WTC11 (cell line): ENCODE results near the gene TFAP2E. TPM values are rescaled to one million over a fixed set of nuclear protein-coding genes. Genes with fewer than 3 reads are reported as not detected.

Source experiments
- ATAC-seq: fragments of 200-7000 bp; cut with Tn5 transposase; 2 replicates; pipeline ENCODE4 v1.10.0; 2021; ENCODE audit warnings: mild to moderate bottlenecking, moderate library complexity
- CTCF ChIA-PET: fragments of 300-600 bp; sonication (Branson Sonifier 250); formaldehyde crosslinking; loops from one replicate; lab custom pipeline; 2021; ENCODE audit warnings: antibody characterized with exemption; lab: Charles Lee
- POLR2A ChIA-PET: fragments of 350-600 bp; sonication (Branson Sonifier 250); formaldehyde crosslinking; loops from one replicate; lab custom pipeline; 2021; ENCODE audit warnings: antibody characterized with exemption; lab: Charles Lee
- DNase-seq: peaks from one replicate; pipeline ENCODE4 v3.0.0; 2021; ENCODE audit warnings: low spot score
- H3K27ac Mint-ChIP-seq: 2 replicates; pipeline ENCODE4 v1.8.0; 2021; ENCODE audit warnings: mixed read lengths
- H3K27me3 Mint-ChIP-seq: 2 replicates; pipeline ENCODE4 v1.8.0; 2021; ENCODE audit warnings: low read depth, mild to moderate bottlenecking, moderate library complexity, mixed read lengths
- H3K36me3 Mint-ChIP-seq: 2 replicates; pipeline ENCODE4 v1.8.0; 2021; ENCODE audit warnings: mixed read lengths
- H3K4me1 Mint-ChIP-seq: 2 replicates; pipeline ENCODE4 v1.8.0; 2022; ENCODE audit warnings: mixed read lengths
- H3K4me3 Mint-ChIP-seq: 2 replicates; pipeline ENCODE4 v1.8.0; 2021; ENCODE audit warnings: mild to moderate bottlenecking, moderate library complexity, mixed read lengths
- H3K9me3 Mint-ChIP-seq: 2 replicates; pipeline ENCODE4 v1.8.0; 2021; ENCODE audit warnings: mixed read lengths
- ATF2 ChIP-seq: sonication (generic); formaldehyde crosslinking; IDR thresholded peaks from 2 replicates; pipeline ENCODE4 v1.8.1; 2022; ENCODE audit warnings: low read depth, missing genetic modification reagents, borderline replicate concordance
- FOXJ3 ChIP-seq: sonication (generic); formaldehyde crosslinking; IDR thresholded peaks from 2 replicates; pipeline ENCODE4 v1.9.0; 2021; ENCODE audit warnings: missing genetic modification reagents, mild to moderate bottlenecking, borderline replicate concordance
- FOXP4 ChIP-seq: sonication (generic); formaldehyde crosslinking; IDR thresholded peaks from 2 replicates; pipeline ENCODE4 v1.8.0; 2022; ENCODE audit warnings: mild to moderate bottlenecking, missing genetic modification reagents
- HMGXB4 ChIP-seq: sonication (generic); formaldehyde crosslinking; IDR thresholded peaks from 2 replicates; pipeline ENCODE4 v1.8.1; 2023; ENCODE audit warnings: mild to moderate bottlenecking, moderate library complexity, missing genetic modification reagents
- JAZF1 ChIP-seq: fragments of 250-450 bp; sonication (Bioruptor Pico); IDR thresholded peaks from 2 replicates; pipeline ENCODE4 v1.9.0; 2021; ENCODE audit warnings: moderate library complexity, mild to moderate bottlenecking, inconsistent platforms
- KAT7 ChIP-seq: sonication (generic); formaldehyde crosslinking; IDR thresholded peaks from 2 replicates; pipeline ENCODE4 v1.8.1; 2023; ENCODE audit warnings: missing genetic modification reagents, mild to moderate bottlenecking, borderline replicate concordance
- MXD4 ChIP-seq: fragments of 250-450 bp; sonication (Bioruptor Pico); IDR thresholded peaks from 2 replicates; pipeline ENCODE4 v1.8.0; 2021; ENCODE audit warnings: mild to moderate bottlenecking, moderate library complexity, borderline replicate concordance
- NFATC4 ChIP-seq: fragments of 250-450 bp; sonication (Bioruptor Pico); IDR thresholded peaks from 2 replicates; pipeline ENCODE4 v1.9.0; 2021; ENCODE audit warnings: mild to moderate bottlenecking
- NR3C1 ChIP-seq: sonication (generic); formaldehyde crosslinking; conservative IDR thresholded peaks from 2 replicates; pipeline ENCODE4 v1.8.1; 2023; ENCODE audit warnings: low read depth, mild to moderate bottlenecking, missing genetic modification reagents
- STAT6 ChIP-seq: sonication (generic); formaldehyde crosslinking; conservative IDR thresholded peaks from 2 replicates; pipeline ENCODE4 v1.8.1; 2023; ENCODE audit warnings: mild to moderate bottlenecking, low read depth, missing genetic modification reagents, moderate library complexity
- TEAD1 ChIP-seq: sonication (generic); formaldehyde crosslinking; IDR thresholded peaks from 2 replicates; pipeline ENCODE4 v1.8.0; 2022; ENCODE audit warnings: mild to moderate bottlenecking, missing genetic modification reagents
- USF2 ChIP-seq: sonication (generic); formaldehyde crosslinking; IDR thresholded peaks from 2 replicates; pipeline ENCODE4 v1.8.1; 2023; ENCODE audit warnings: mild to moderate bottlenecking, missing genetic modification reagents, moderate library complexity
- ZNF425 ChIP-seq: fragments of 250-450 bp; sonication (Bioruptor Pico); conservative IDR thresholded peaks from 2 replicates; pipeline ENCODE4 v1.9.0; 2021; ENCODE audit warnings: mild to moderate bottlenecking
- ZSCAN18 ChIP-seq: fragments of 250-450 bp; sonication (Bioruptor Pico); IDR thresholded peaks from 2 replicates; pipeline ENCODE4 v2.1.2; 2022; ENCODE audit warnings: mild to moderate bottlenecking, moderate library complexity
- total RNA-seq: library from RNA; stranded (reverse); gene quantifications from 3 replicates; pipeline ENCODE4 v1.2.3, GENCODE V29; 2021

Gene TFAP2E
- total RNA-seq, 1 experiment from 2014 or later, result 1.7 TPM

GRCh38 chr1:35586808-35587207 is 13.7 kb downstream of the TFAP2E start:
- no peaks in the 10 kb centered on the region; the same call in 1 of the 2 replicates for H3K27me3 Mint-ChIP-seq
- CTCF ChIA-PET, result interaction anchor here (4.4 kb wide), 1 partner anchor 140 kb away, joined by 19 read pairs; no protein-coding TSS in a partner anchor
- H3K36me3 Mint-ChIP-seq, result no peaks in the 10 kb centered on the region
- H3K4me1 Mint-ChIP-seq, result peaks cover 10% of the 10 kb centered on the region; the same call in 1 of the 2 replicates
- DNase-seq (no peak), ATAC-seq (no peak)
- H3K9me3 Mint-ChIP-seq, result no peaks in the 10 kb centered on the region
- TF ChIP-seq ZSCAN18 (CRISPR knock-in tag), result no peak
- TF ChIP-seq STAT6 (CRISPR knock-in tag), result no peak
- no peak for TF ChIP-seq NR3C1
- TF ChIP-seq MXD4 (CRISPR knock-in tag), result no peak
- no peak for TF ChIP-seq FOXP4
- TF ChIP-seq USF2 (CRISPR knock-in tag), result no peak
- TF ChIP-seq HMGXB4 (CRISPR knock-in tag), result no peak
- TF ChIP-seq KAT7, result no peak
- no peak for TF ChIP-seq ZNF425 (CRISPR knock-in tag)
- TF ChIP-seq ATF2 (CRISPR knock-in tag), result no peak
- no peak for TF ChIP-seq JAZF1 (CRISPR knock-in tag)
- TF ChIP-seq FOXJ3 (CRISPR knock-in tag), result no peak
- no peak for TF ChIP-seq TEAD1
- TF ChIP-seq NFATC4 (CRISPR knock-in tag), result no peak
- no peak overlapping the region for H3K27ac Mint-ChIP-seq
- POLR2A ChIA-PET, result no interaction called here
- H3K4me3 Mint-ChIP-seq, result no peak overlapping the region
